HK-2 (cell line): Measurements from ENCODE around the gene PPP1R12C.
"Not testable (repeated sequence)": the region's sequence is repeated elsewhere in the genome, so short reads cannot be mapped to it uniquely, and the experiment has no call there.

ENCODE experiments used
- DNase-seq: peaks from one replicate; pipeline ENCODE4 v3.0.0-alpha.2; 2018; ENCODE audit not compliant: unreplicated experiment

The PPP1R12C gene

GRCh38 chr19:55112246-55112776 is 5.1 kb downstream of the PPP1R12C start:
- DNase-seq = no peak

- DNase-seq = no peak
Observed at GRCh38 chr19:55111238-55111831, 6.1 kb downstream of the PPP1R12C start.

- DNase-seq = no peak
Observed at GRCh38 chr19:55109527-55110291, 7.7 kb downstream of the PPP1R12C start.

GRCh38 chr19:55107252-55107651 is 10.2 kb downstream of the PPP1R12C start:
- not testable (repeated sequence) for DNase-seq

- DNase-seq = no peak
Observed at GRCh38 chr19:55106591-55106990, 10.8 kb downstream of the PPP1R12C start.

GRCh38 chr19:55105237-55105636 is 12.2 kb downstream of the PPP1R12C start:
- no peak for DNase-seq

- no peak for DNase-seq
Observed at GRCh38 chr19:55103190-55103589, 14.2 kb downstream of the PPP1R12C start.

- no peak for DNase-seq
Observed at GRCh38 chr19:55101261-55101660, 16.2 kb downstream of the PPP1R12C start.

- DNase-seq = no peak
Observed at GRCh38 chr19:55099557-55100506, 17.6 kb downstream of the PPP1R12C start.

GRCh38 chr19:55098716-55099556 is 18.5 kb downstream of the PPP1R12C start:
- no peak for DNase-seq

- no peak for DNase-seq
Observed at GRCh38 chr19:55097864-55098715, 19.3 kb downstream of the PPP1R12C start.

GRCh38 chr19:55096061-55096701 is 21.3 kb downstream of the PPP1R12C start:
- DNase-seq = no peak

- no peak for DNase-seq
Observed at GRCh38 chr19:55095260-55096060, 22.0 kb downstream of the PPP1R12C start.

GRCh38 chr19:55094456-55095259 is 22.8 kb downstream of the PPP1R12C start:
- no peak for DNase-seq

GRCh38 chr19:55092423-55093318 is 24.8 kb downstream of the PPP1R12C start:
- no peak for DNase-seq

- DNase-seq = no peak
Observed at GRCh38 chr19:55091955-55092354, 25.5 kb downstream of the PPP1R12C start.
